Activated CD4-positive, alpha-beta T cell treated with anti-CD3 and anti-CD28 coated beads for 48 hours (primary cell): Measurements from ENCODE around the gene SOX6.

Experiments
- DNase-seq: peaks from one replicate; pipeline ENCODE4 v3.0.0-alpha.2; 2020

The SOX6 gene

DNA sequence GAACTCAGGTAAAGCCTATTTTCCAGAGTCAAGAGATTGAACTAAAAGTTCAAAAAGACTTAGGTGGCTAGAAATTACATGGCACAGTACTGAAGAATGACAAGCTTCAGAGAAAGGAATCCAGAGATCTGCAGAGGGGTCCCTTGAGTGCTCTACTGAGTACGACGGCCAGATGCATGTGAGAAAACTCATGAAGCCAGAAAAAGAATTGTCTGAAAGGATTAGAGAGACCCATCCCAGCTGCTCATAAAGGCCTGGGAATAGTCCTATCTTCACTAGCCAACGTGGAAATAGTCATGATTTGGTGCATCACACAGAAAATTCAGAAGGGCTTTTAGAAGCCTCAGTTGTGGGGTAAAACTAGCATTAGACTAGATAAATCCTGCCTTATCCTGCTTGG lies 91.3 kb downstream of the SOX6 start:
- DNase-seq: no peak

DNA sequence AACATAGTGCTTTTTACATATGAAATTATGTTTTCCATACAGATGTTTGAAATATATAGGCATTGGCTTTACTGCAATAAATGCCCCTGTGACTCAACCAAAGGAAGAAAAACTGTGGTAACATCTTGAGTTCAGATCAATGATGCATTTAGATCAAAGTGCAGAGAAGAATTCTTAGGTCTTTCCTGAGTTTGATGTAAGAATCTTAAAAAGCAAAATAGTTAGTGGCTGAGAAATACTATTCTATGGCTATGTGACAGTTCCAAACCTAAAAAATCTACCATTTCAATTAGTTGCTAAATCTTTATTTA lies 93.7 kb downstream of the SOX6 start:
- no peak for DNase-seq

DNA sequence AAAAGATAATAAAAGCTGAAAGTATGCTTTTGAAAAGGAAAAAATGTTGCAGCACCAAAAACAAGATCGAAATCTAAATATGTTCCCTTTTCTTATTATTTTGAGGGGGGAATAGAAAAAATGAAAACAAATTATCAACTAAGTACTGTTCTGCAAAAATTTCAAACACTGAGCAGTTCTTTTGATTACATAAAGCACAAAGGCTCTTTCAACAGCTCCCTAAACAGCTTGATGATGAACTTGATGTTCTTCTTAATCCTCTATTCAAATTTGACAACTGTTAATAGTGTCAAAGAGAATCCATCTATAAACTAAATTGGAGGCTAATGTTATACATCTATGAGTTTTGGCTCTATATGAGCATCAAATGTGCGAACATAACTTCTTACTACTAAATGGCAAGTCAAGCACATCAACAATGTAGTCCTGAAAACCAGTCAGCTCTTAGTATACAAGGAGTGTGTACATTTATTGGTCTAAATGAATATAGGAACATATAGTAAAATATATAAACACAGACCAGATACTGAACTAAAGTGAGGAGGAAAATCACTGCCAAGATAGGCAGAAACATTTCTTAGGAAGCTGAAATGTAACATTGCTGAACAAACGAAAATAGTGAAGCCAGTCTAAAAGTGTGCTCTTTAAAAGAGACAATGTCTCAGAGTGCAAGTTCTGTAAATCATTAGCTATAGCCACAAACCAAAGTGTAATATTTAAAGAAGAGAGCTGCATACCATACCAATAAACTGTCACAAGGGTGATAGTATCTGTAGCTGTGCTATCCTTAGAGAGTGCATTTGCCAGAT lies 94.3 kb downstream of the SOX6 start:
- DNase-seq: no peak

DNA sequence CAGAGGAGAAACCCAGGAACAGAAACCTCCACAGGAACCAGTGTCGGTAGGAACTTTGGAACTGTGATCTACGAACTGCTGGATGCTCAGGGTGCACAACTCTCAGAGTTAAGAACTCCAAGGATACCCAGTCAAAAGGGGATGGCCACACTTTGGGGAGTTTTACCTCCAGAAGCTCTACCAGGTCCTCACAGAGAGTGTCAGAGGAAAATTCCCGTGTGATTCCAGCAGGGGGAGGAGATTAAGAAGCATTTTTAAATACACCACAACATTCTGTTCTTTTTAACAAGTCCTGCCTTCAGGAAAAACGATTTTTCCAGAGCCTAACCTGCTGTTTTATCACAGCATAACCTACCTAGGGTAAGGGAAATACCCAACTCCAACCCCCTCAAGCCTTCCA lies 104.0 kb downstream of the SOX6 start:
- no peak for DNase-seq

DNA sequence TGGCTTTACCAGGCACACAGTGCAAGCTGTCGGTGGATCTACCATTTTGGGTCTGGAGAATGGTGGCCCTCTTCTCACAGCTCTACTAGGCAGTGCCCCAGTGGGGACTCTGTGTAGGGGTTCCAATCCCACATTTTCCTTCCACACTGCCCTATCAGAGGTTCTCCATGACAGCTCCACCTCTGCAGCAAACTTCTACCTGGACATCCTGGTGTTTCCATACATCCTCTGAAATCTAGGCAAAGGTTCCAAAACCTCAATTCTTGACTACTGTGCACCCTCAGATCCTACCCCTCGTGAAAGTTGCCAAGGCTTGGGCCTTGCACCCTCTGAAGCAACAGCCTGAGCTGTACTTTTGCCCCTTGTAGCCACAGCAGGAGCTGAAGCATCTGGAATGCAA lies 108.1 kb downstream of the SOX6 start:
- no peak for DNase-seq

DNA sequence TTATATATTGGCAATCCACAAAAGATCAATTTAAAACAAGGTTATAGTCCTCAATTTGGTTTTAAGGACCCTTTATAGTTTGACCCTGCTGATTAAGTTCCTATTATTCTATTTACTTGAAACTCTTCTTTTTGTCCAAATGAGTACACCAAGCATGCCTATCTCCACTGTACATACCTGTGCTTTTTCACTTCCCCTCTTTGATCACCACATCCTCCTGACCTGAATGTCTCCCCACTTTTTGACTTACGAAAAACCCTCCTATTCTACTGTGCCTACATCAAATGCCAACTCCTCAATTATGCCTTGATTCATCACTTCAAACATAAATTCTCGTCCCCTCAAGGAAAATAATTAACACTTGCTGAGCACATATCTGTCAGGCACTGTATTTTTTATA lies 113.5 kb downstream of the SOX6 start:
- DNase-seq: no peak

DNA sequence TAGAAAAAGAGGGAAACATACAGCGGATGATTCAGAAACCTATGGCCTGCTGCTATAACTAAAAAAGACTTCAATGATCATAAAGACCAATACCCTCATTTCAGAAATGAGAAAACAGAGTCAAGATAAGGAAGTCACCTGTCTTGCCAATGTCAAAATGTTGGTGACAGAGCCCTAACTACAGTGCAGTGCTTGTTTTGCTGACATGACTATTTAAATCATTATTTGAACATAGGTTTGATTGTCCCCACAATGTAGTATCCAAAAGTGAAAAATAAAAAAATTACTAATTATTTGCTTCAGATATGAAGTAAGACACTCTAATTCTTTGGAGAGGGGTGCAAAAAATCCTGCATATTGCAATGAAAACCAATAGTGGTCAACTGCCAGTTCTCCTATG lies 115.7 kb downstream of the SOX6 start:
- no peak for DNase-seq

DNA sequence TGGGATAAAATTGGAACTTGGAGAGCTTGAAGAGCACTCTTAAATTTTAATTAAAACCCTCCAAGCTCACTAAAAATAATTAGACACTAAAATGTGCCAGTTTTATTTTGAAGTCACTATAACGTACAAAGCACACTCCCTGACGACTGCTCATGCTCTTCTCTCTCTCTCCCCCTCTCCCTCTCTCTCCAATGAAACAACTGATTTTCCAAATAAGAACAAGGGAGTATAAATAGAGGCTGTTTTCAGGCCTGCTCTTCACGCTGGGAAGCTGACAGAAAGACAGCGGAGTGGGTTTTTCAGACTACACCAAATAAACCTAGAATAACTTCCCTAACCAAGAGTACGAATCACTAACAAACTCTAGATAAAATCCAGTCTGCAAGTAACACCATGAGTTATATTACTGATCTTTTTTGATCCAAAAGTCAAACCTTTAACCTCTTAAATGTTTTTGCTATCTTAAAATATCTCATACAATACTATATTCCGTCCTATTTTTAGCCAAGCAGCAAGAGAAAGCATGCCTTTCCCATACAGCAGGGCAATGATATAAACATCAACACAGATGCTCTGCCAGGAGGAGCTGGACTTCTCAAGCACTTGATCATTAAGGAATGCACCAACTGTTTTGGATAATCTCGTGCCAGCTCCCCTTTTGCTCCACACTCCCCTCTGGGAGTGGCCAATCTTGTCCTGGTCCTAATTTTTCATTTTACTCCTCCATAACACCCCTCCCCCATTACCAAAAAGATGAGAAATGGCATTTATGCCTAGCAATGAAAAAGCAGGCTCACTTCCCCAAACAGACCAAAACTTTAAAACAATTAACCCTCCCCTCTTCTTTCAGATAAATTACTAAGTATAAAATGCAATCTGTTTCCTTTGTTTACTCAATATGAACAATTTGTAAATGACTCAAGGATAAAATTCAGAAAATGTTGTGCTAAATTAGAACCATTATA lies 116.9 kb downstream of the SOX6 start:
- DNase-seq: no peak

DNA sequence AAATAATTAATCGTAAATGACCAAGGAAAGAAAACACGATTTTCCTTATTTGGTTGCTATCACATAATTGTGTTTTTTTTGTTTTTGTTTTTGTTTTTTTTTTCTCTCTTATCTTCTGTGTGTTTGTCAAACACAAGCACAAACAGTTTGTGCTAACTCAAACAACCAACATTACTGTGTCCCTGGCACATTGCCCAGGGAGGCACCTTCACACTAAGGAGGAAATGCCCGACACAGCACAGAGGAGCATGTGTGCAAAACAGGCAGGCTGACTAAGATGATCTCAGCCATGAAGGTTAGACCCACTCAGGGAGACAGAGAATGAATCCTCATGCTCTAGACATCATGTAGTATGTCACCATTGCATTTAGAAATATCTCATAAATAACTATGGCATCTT lies 130.1 kb downstream of the SOX6 start:
- no peak for DNase-seq

DNA sequence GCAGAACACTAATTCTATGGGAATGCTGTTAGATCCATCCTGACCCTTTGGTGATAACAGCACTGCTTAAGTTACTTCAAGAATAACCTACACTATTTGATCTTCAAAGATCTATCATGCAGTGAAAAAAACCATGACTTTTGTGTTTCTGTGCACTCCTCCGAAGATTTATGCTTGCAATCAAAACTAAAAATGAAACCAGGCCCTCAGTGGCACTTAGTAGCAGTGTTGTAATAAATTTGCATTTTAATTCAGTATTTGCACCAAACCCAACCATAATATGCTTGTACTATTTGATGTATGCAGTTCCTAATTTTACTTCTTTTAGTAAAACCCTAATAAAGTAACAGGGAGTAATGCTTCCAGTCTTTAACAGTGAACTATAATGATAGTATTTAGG lies 130.7 kb downstream of the SOX6 start:
- no peak for DNase-seq

DNA sequence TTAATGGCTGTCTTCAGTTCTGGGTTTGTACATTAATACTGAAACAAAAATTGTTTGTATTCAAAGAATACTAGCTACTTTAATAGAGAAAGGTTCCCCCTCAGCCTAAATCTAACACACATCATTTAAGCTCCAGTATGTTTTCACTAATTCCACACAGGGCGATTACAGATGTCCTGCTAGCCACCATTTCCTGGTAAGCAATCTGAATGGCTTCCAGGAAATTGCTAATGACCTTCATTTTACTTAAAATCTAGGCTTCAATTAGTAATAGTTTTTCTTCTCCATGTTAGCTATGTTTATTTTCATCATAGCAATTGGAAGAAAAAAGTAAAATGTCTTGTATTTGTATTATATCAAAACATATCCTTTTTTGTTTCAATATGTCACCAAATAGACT lies 132.8 kb downstream of the SOX6 start:
- DNase-seq: no peak

DNA sequence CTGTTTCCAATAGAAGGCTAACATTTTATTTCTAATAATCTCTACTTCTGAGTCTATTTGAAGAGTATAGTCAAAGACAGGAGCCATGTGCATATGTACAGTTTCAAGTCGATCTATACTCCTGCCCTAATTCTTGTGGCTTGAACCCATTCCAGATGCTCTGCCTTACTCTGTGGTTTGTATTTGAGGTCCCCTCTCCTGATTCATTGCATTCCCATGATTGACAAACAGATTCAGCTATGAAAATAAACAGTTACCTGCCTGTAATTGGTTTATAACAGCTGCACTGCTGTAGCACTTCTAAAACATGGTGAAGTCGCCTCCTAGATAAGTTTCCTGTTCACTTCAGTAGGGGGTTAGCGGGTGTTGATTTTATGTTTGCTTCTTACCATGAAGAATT lies 138.7 kb downstream of the SOX6 start:
- DNase-seq: no peak

DNA sequence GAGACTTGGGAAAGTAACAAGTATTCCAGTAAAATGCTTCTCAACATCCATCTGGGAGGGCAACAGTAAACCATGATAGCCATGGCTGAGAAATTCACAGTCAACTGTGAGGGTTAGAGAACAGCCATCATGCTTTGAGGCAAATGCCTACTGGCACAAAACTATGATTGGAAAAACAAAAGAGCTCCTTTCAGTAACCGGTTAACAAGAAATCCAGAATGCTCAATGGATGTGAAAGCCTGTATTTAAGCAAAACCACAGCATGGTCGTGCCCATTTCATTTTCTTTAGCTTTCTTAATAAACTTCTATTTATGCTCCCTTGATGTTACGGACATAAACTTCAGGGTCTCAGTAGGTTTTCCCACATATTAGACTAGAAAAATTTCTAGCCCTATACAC lies 139.5 kb downstream of the SOX6 start:
- DNase-seq: no peak

DNA sequence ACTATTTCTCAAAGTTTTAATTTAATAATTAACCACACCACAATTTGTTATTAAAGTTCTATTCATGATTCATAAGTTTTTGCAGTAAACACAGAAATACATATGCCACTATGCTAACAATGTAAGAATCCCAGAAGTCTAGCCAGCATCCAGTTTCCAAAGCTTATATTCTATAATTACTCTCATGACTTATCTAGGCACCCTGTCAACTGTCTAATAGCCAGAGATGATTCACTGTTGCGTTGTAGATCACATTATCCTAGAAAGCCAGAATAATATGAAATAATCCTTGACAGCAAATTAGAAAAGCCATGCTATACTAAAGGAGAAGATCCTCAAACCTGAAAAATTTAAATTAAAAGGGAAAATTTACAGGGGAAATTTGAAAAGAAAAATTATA lies 141.0 kb downstream of the SOX6 start:
- no peak for DNase-seq

DNA sequence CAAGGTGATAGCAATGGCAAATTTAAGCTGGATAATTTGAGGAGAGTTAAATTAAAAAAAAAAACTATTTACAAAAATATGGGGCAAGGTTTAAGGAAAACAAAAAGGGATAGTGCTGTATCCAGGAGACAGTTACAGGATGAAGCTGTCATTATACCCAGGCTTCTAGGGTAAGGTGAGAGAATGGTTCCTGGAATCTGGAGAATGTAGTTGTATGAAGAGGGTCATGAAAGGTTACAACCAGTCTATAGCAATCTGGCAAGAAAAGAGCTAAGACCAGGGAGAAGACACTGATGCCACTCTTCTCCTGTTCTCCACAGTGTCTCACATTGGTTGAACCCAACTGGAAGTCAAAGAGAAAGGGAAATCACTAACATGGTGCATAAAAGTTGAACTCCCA lies 144.9 kb downstream of the SOX6 start:
- no peak for DNase-seq

DNA sequence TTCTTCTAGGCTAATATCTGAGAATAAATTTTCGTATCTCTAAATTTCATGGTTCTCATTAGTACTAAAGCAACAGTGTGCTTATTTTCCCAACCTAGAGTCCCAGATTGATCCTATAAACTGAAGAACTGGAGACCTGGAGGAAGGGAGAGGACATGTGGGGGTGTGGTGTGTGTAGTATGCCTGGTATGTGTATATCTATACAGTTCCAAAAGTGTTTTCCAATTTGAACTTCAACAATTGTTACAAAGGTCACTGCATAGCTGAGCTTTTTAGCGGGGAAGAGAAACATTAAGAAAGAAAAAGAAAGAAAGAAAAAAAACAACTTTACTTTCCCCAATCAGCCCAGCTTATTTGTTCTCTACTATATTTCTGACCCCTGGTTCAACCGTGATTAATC lies 152.1 kb downstream of the SOX6 start:
- no peak for DNase-seq

DNA sequence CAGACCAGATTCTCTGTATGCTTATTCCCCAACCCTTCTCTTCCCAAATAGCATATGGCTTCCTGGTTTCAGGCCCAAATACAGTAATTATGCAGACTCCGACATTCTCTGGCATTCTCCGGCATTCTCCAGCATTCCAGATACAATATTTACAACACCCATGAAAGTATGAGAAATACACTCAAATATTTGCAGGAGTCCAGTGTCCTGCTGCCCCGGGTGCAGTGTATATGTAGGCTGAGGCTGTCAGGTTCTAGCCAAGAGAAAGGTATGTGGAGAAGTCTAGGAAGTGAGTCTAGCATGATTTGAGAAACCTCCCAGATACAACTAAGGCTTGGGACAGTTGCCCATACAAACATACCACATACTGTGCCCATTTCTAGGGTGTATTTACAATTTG lies 160.7 kb downstream of the SOX6 start:
- DNase-seq: no peak

DNA sequence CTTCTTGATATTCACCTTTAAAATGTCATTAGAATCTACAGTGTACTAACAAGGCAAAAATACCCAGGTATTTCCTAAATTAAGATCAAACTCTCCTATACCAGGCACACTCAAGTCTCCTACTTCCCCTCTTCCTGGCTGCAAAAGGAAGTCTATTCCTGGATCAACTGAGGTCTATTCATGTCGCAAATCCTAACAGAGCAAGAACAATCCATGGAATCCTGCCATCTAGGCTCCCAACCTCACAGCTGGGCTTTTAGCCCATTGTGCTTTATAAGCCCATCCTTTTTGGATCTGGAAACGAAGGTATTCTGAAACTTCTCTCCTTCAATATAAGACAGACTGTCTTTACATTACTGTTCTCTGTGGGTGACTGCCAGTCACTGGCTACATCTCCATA lies 161.8 kb downstream of the SOX6 start:
- no peak for DNase-seq

DNA sequence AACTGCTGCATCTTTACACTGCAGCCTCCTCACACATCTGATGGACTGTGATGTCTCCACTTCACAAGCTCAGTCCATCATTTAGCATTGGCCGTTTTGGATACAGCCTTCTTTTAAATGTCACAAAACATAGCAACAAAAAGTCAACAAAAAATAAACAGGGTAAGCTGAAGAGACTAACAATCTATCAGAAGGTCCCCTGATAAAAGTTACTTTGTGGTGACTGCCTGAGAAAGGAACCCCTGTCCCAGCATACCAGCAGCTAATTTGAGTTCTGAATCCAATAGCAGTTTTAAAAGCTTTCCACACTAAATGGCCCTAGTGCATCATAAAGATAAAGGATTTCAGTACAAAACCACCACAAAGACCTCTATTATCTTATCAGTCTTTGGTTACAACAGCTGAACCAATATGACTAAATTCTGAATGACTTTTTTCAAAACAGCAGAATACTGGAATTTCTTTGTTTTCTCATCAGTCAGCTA lies 162.4 kb downstream of the SOX6 start:
- no peak for DNase-seq

DNA sequence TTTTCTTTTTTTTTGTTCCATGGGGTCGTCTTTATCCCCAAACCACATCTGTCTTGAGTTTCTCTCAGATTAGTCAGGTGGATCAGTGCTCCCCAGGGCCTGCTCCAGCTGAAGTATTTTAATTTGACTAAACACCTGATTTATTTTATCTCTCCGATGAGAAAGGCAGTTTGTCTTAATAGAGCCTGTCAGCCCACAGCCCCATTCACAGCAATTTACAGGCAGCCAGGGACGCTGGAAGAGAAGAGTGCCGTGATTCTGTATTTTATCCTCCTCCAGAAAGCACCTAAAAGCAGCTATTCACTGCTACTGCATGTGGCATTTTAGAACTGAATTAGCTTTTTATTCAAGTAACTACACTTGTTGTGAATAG lies 164.5 kb downstream of the SOX6 start:
- DNase-seq: no peak

DNA sequence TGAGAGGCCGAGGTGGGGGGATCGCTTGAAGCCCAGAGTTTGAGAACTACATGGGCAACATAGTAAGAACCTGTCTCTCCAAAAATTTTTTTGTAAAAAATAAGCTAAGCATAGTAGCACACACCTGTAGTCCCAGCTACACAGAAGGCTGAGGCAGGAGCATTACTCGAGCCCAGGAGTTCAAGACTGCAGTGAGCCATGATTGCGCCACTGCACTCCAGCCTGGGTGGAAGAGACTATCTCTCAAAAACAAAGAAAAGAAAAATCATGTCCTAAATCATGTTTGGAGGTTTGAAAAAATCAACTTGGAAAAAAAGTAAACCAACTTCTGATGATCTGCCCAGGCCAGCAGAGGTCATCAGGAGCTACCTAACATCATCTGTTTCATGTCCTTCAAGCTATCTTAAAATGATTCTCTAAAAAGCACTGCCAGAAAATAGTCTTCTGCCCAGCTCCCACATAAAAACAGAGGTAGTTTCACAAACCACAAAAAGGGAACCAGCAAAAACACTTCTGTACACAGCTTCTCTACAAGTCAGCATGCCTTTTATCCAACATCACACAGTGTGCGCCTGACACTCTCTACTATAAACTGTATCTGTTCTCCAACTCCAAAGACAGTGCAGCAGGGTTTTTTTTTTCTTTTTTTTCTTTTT lies 165.0 kb downstream of the SOX6 start:
- no peak for DNase-seq

DNA sequence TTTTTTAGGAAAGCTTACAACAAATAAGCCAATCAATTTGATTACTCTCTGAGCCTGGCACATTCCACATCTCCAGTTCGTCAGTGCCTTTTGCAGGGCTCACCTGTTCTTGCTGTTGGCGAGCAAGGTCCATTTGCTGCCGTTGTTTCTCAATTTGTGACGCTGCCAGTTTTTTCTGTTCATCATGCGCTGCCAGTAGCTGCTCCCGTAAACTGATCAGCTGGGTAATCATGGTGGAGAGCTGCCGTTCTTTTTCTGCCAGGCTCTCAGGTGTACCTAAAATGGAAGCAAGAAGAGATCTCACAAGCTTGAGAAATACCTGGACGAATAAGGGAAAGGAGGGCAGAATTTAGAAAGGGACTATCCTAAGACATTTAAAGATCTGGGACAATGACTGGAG lies 169.7 kb downstream of the SOX6 start:
- DNase-seq: no peak

DNA sequence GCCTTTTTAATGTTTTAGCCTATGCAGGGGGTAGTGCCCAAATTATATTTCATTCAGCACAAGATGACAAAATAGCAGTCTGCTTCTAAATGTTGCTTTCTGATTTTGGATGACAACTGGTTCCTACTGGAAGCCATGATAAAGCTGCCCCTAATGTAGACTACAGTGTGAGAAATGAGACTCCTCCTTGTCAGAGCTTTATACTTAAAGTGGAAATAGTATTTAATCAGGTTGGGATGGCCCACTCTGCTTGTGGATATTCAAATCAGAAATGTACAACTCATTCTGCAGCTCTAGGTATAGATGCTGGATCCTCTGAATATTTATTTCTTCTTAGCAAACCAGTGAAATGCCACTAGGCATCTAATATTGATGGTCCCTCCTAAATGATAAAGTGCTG lies 171.3 kb downstream of the SOX6 start:
- DNase-seq: no peak

DNA sequence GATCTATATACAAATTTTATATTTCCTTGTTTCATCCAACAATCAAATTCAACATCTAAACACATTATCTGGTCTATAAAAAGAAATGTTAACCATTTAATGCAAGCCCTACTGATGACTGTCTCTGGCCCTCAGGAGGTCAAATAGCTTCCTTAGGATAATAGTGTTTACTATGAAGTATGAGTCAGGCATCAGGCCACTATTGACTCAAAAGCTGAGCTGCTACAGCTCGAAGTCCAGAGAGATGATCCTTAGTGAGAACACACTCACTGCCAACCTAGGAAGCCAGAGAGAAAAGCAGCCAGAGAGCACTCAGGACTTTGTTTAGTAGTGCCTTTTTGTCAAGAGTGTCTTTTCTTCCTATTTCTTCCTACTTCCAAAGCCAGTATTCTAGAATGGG lies 171.8 kb downstream of the SOX6 start:
- DNase-seq: no peak
